CD4-positive, alpha-beta memory T cell (primary cell): Measurements from ENCODE around the gene TSNAX. TPM values are rescaled to one million over a fixed set of nuclear protein-coding genes. Genes with fewer than 3 reads are reported as not detected.
A peak's percentile ranks its signal among the peaks of the same experiment; 100 is the strongest.

Experiments used
- CTCF ChIA-PET: fragments of 350-600 bp; sonication (Branson Sonifier 250); formaldehyde crosslinking; loops from one replicate; lab custom pipeline; 2021; ENCODE audit warnings: inconsistent platforms; ENCODE audit not compliant: partially characterized antibody; lab: Charles Lee
- POLR2A ChIA-PET: fragments of 350-600 bp; sonication (Branson Sonifier 250); formaldehyde crosslinking; loops from one replicate; lab custom pipeline; 2021; ENCODE audit not compliant: partially characterized antibody; lab: Charles Lee
- DNase-seq, 5 donors: peaks; one replicate each; pipeline versions ENCODE4 v3.0.0 to v3.0.0-alpha.2; 2020 to 2022; ENCODE audit warnings: mixed read lengths in 1 of 5
- H3K27ac ChIP-seq: one replicate; pipeline ENCODE4 v1.7.0; 2013; ENCODE audit warnings: low read depth, low read length
- H3K27me3 ChIP-seq: 2 replicates; pipeline ENCODE4 v1.7.0; 2013; ENCODE audit warnings: mild to moderate bottlenecking, low read length, moderate library complexity; ENCODE audit not compliant: insufficient read depth
- H3K36me3 ChIP-seq: 2 replicates; pipeline ENCODE4 v1.7.0; 2013; ENCODE audit warnings: mild to moderate bottlenecking, low read length, moderate library complexity; ENCODE audit not compliant: insufficient read depth
- H3K4me1 ChIP-seq: 2 replicates; pipeline ENCODE4 v1.7.0; 2013; ENCODE audit warnings: mild to moderate bottlenecking, low read length, moderate library complexity; ENCODE audit not compliant: insufficient read depth
- H3K4me3 ChIP-seq, 2 donors: one replicate each; pipeline ENCODE4 v1.7.0; 2013; ENCODE audit warnings: low read length in 2 of 2, mild to moderate bottlenecking in 1 of 2
- H3K9me3 ChIP-seq, 2 donors: one replicate each; pipeline ENCODE4 v1.7.0; 2013; ENCODE audit warnings: low read length in 2 of 2, control low read depth in 1 of 2; ENCODE audit not compliant: control insufficient read depth in 1 of 2
- H3K27ac Mint-ChIP-seq, 7 donors: one replicate each; pipeline ENCODE4 v1.8.0; 2020 to 2021; ENCODE audit warnings: mixed read lengths in 7 of 7, mild to moderate bottlenecking in 6 of 7, inconsistent platforms in 3 of 7, moderate library complexity in 3 of 7
- H3K27me3 Mint-ChIP-seq, 2 donors: one replicate each; pipeline ENCODE4 v1.8.0; 2020 to 2021; ENCODE audit warnings: mixed read lengths in 2 of 2
- H3K36me3 Mint-ChIP-seq, 2 donors: one replicate each; pipeline ENCODE4 v1.8.0; 2020 to 2021; ENCODE audit warnings: mixed read lengths in 2 of 2, inconsistent platforms in 1 of 2, mild to moderate bottlenecking in 1 of 2
- H3K4me1 Mint-ChIP-seq, 4 donors: one replicate each; pipeline ENCODE4 v1.8.0; 2020 to 2021; ENCODE audit warnings: mixed read lengths in 4 of 4, mild to moderate bottlenecking in 1 of 4
- H3K4me3 Mint-ChIP-seq, 8 donors: one replicate each; pipeline ENCODE4 v1.8.0; 2020 to 2021; ENCODE audit warnings: mixed read lengths in 8 of 8, mild to moderate bottlenecking in 7 of 8, moderate library complexity in 6 of 8, inconsistent platforms in 3 of 8
- H3K9me3 Mint-ChIP-seq, 8 donors: one replicate each; pipeline ENCODE4 v1.8.0; 2020 to 2021; ENCODE audit warnings: mixed read lengths in 8 of 8, mild to moderate bottlenecking in 5 of 8, inconsistent platforms in 3 of 8, moderate library complexity in 1 of 8
- intact Hi-C: fragments of 100-400 bp; cut with micrococcal nuclease; formaldehyde crosslinking; loops from one replicate; pipeline ENCODE4 v1.15.1; 2023
- polyA plus RNA-seq, 2 donors: library from polyadenylated mRNA; unstranded; fragments of 300-500 nt; fragmentation: Illumina TruSeq; gene quantifications; one replicate each; pipeline ENCODE4 v1.2.3, GENCODE V29; 2021
- total RNA-seq, 2 experiments: library from RNA; stranded (reverse); gene quantifications; one replicate each; pipeline ENCODE4 v1.2.3, GENCODE V29; 2021

TSNAX gene
- total and polyA plus RNA-seq, 4 experiments from 2014 or later = 43.5 to 130 (median 67.5) TPM

DNA sequence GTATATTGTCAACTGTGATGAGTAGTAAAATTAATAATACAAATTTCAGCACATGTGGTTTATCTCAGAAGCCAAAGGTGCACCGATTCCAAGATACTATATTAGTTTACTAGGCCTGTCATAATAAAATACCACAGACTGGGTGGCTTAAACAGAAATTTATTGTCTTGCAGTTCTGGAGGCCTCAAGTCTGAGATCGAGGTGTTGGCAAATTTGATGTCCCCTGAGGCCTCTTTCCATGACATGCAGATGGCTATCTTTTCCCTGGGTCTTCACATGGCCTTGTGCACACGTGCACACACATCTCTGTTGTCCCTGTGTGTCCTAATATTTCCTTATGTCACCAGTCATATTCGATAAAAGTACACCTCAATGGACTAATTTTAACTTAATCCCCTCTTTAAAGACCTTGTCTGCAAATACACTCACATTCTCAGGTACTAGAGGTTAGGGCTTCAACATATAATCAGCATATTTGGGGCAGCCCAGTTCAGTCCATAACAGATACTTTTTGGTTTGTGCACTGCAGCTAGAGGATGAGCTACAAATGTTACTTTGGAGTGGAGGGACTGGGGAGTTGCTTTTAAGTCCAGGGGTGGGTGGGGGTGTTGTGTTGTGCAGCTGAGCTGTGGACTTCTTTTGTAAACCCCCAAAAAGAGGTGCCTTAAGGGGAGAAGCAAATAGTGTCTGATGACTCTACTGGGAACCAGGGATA lies 21.4 kb downstream of the TSNAX start:
- Mint-ChIP-seq H3K4me3 (no peak overlapping the region), H3K27ac (peak overlapping the region in 2 of 7 donors; percentile 6 to 43), H3K27me3 (no peaks in the 10 kb centered on the region), H3K4me1 (peaks cover 11 to 35% (median 22%) of the 10 kb centered on the region in 4 donors), H3K9me3 (no peaks in the 10 kb centered on the region), H3K36me3 (peaks cover 28 to 49% of the 10 kb centered on the region in 2 donors)
- intact Hi-C loops = loop anchor here (1.0 kb wide), 1 partner anchor 193 kb away; no protein-coding TSS in a partner anchor
- no peaks in the 10 kb centered on the region for H3K27me3 ChIP-seq
- ChIA-PET POLR2A (no interaction called here), CTCF (interaction anchor here (0.5 to 1.4 kb wide), 3 partner anchors 28 to 193 kb away, joined by 3 to 4 read pairs (median 3); no protein-coding TSS in a partner anchor)
- H3K4me1 ChIP-seq = peaks cover 4% of the 10 kb centered on the region
- no peaks in the 10 kb centered on the region for H3K36me3 ChIP-seq
- no peak overlapping the region for H3K4me3 ChIP-seq
- DNase-seq = no peak
- H3K27ac ChIP-seq = no peak overlapping the region
- H3K9me3 ChIP-seq = no peaks in the 10 kb centered on the region

- CTCF ChIA-PET = interaction anchor here (0.7 to 1.4 kb wide), 3 partner anchors 28 to 193 kb away, joined by 3 to 4 read pairs (median 3); no protein-coding TSS in a partner anchor
- Histone ChIP-seq H3K27ac (no peak overlapping the region), H3K4me1 (peaks cover 4% of the 10 kb centered on the region), H3K4me3 (no peak overlapping the region), H3K9me3 (no peaks in the 10 kb centered on the region), H3K27me3 (no peaks in the 10 kb centered on the region), H3K36me3 (no peaks in the 10 kb centered on the region)
- Mint-ChIP-seq H3K27ac (peak overlapping the region in 1 of 7 donors; percentile 6), H3K4me3 (no peak overlapping the region), H3K27me3 (no peaks in the 10 kb centered on the region), H3K9me3 (no peaks in the 10 kb centered on the region), H3K36me3 (peaks cover 28 to 53% of the 10 kb centered on the region in 2 donors), H3K4me1 (peaks cover 13 to 35% (median 26%) of the 10 kb centered on the region in 4 donors)
- POLR2A ChIA-PET = no interaction called here
- intact Hi-C loops = loop anchor here (1.0 kb wide), 1 partner anchor 193 kb away; no protein-coding TSS in a partner anchor
- DNase-seq = peak; percentile 15 to 42 (median 26)
Observed at GRCh38 chr1:231550448-231550781, 21.9 kb downstream of the TSNAX start.

GRCh38 chr1:231553320-231553719 lies 24.9 kb downstream of the TSNAX start:
- POLR2A ChIA-PET = no interaction called here
- no peak overlapping the region for H3K4me3 Mint-ChIP-seq
- no peaks in the 10 kb centered on the region for H3K9me3 ChIP-seq
- no peaks in the 10 kb centered on the region for H3K9me3 Mint-ChIP-seq
- H3K4me1 ChIP-seq = peaks cover 10% of the 10 kb centered on the region
- H3K4me1 Mint-ChIP-seq = peaks cover 23 to 40% (median 33%) of the 10 kb centered on the region in 4 donors
- no peaks in the 10 kb centered on the region for H3K27me3 ChIP-seq
- no peak overlapping the region for H3K27ac ChIP-seq
- no peaks in the 10 kb centered on the region for H3K27me3 Mint-ChIP-seq
- H3K4me3 ChIP-seq = no peak overlapping the region
- no peak for DNase-seq
- intact Hi-C loops = no loop called here
- CTCF ChIA-PET = no interaction called here
- H3K27ac Mint-ChIP-seq = no peak overlapping the region
- peaks cover 19 to 36% of the 10 kb centered on the region in 2 donors for H3K36me3 Mint-ChIP-seq
- no peaks in the 10 kb centered on the region for H3K36me3 ChIP-seq

- Mint-ChIP-seq H3K4me1 (peaks cover 22 to 40% (median 31%) of the 10 kb centered on the region in 4 donors), H3K27ac (no peak overlapping the region), H3K9me3 (no peaks in the 10 kb centered on the region), H3K36me3 (peaks cover 17 to 27% of the 10 kb centered on the region in 2 donors), H3K4me3 (no peak overlapping the region), H3K27me3 (no peaks in the 10 kb centered on the region)
- no peak for DNase-seq
- intact Hi-C loops = no loop called here
- ChIA-PET POLR2A (no interaction called here), CTCF (no interaction called here)
- no peaks in the 10 kb centered on the region for H3K9me3 ChIP-seq
- H3K27ac ChIP-seq = no peak overlapping the region
- H3K36me3 ChIP-seq = no peaks in the 10 kb centered on the region
- H3K4me1 ChIP-seq = peaks cover 11% of the 10 kb centered on the region
- H3K27me3 ChIP-seq = no peaks in the 10 kb centered on the region
- no peak overlapping the region for H3K4me3 ChIP-seq
Observed at GRCh38 chr1:231554969-231555368, 26.5 kb downstream of the TSNAX start.

GRCh38 chr1:231557411-231557810 lies 28.9 kb downstream of the TSNAX start:
- CTCF ChIA-PET = no interaction called here

GRCh38 chr1:231557898-231558707 lies 29.6 kb downstream of the TSNAX start:
- Mint-ChIP-seq H3K9me3 (no peaks in the 10 kb centered on the region), H3K4me3 (no peak overlapping the region), H3K36me3 (peaks cover 13 to 24% of the 10 kb centered on the region in 2 donors), H3K27me3 (no peaks in the 10 kb centered on the region), H3K4me1 (peaks cover 19 to 29% (median 24%) of the 10 kb centered on the region in 4 donors), H3K27ac (peak overlapping the region in 2 of 7 donors; percentile 26 to 78)
- POLR2A ChIA-PET = no interaction called here
- Histone ChIP-seq H3K36me3 (peaks cover 2% of the 10 kb centered on the region), H3K4me1 (peaks cover 7% of the 10 kb centered on the region), H3K27me3 (no peaks in the 10 kb centered on the region), H3K4me3 (no peak overlapping the region), H3K27ac (no peak overlapping the region), H3K9me3 (no peaks in the 10 kb centered on the region)
- no peak for DNase-seq
- intact Hi-C loops = no loop called here
- CTCF ChIA-PET = interaction anchor here (1.5 kb wide), 1 partner anchor 10 kb away, joined by 4 read pairs; no protein-coding TSS in a partner anchor

More at GRCh38 chr1:231557411-231557810, 28.9 kb downstream of the TSNAX start:
- Histone ChIP-seq H3K27ac (no peak overlapping the region), H3K4me3 (no peak overlapping the region), H3K27me3 (no peaks in the 10 kb centered on the region), H3K4me1 (peaks cover 7% of the 10 kb centered on the region), H3K9me3 (no peaks in the 10 kb centered on the region), H3K36me3 (no peaks in the 10 kb centered on the region)
- DNase-seq = no peak
- Mint-ChIP-seq H3K27me3 (no peaks in the 10 kb centered on the region), H3K4me3 (no peak overlapping the region), H3K27ac (no peak overlapping the region), H3K36me3 (peaks cover 10 to 26% of the 10 kb centered on the region in 2 donors), H3K9me3 (no peaks in the 10 kb centered on the region), H3K4me1 (peaks cover 19 to 34% (median 25%) of the 10 kb centered on the region in 4 donors)
- POLR2A ChIA-PET = no interaction called here
- intact Hi-C loops = no loop called here

- no peak for DNase-seq
- POLR2A ChIA-PET = no interaction called here
- H3K9me3 Mint-ChIP-seq = no peaks in the 10 kb centered on the region
- intact Hi-C loops = no loop called here
- no peaks in the 10 kb centered on the region for H3K9me3 ChIP-seq
- H3K4me3 ChIP-seq = no peak overlapping the region
- peaks cover 5% of the 10 kb centered on the region for H3K36me3 ChIP-seq
- H3K27ac ChIP-seq = no peak overlapping the region
- H3K4me1 ChIP-seq = peaks cover 7% of the 10 kb centered on the region
- CTCF ChIA-PET = interaction anchor here (1.5 kb wide), 1 partner anchor 11 kb away, joined by 4 read pairs; no protein-coding TSS in a partner anchor
- H3K4me3 Mint-ChIP-seq = no peak overlapping the region
- no peaks in the 10 kb centered on the region for H3K27me3 ChIP-seq
- peak overlapping the region in 1 of 7 donors; percentile 78 for H3K27ac Mint-ChIP-seq
- H3K36me3 Mint-ChIP-seq = peaks cover 20 to 29% of the 10 kb centered on the region in 2 donors
- H3K27me3 Mint-ChIP-seq = no peaks in the 10 kb centered on the region
- peaks cover 19 to 29% (median 24%) of the 10 kb centered on the region in 4 donors for H3K4me1 Mint-ChIP-seq
Observed at GRCh38 chr1:231558708-231559185, 30.3 kb downstream of the TSNAX start.
